Right lobe of liver (tissue), 6 donors: Measurements from ENCODE around the gene IGFBP4. TPM values are rescaled to one million over a fixed set of nuclear protein-coding genes. Genes with fewer than 3 reads are reported as not detected.
A peak's percentile ranks its signal among the peaks of the same experiment; 100 is the strongest.

Experiments
- ATAC-seq, 4 donors: fragments of 200-7000 bp; cut with Tn5 transposase; one replicate each; pipeline ENCODE4 v1.9.1; 2020; ENCODE audit warnings: mild to moderate bottlenecking in 4 of 4, moderate library complexity in 4 of 4
- DNase-seq, 3 donors: peaks; one replicate each; pipeline ENCODE4 v3.0.0-alpha.2; 2020
- H3K27ac ChIP-seq, 3 donors: fragments of 200-600 bp; one replicate each; pipeline ENCODE4 v1.8.0; 2022
- H3K27me3 ChIP-seq, 2 donors: fragments of 200-600 bp; one replicate each; pipeline ENCODE4 v1.8.0; 2022
- H3K36me3 ChIP-seq, 4 donors: fragments of 200-600 bp; sonication (generic) in 1 of 4; one replicate each; pipeline versions ENCODE4 v1.5.1 to v1.8.0; 2017 to 2022; ENCODE audit warnings: control low read depth in 1 of 4
- H3K4me1 ChIP-seq, 4 donors: fragments of 200-600 bp; sonication (generic) in 1 of 4; one replicate each; pipeline versions ENCODE4 v1.5.1 to v1.8.0; 2017 to 2022; ENCODE audit warnings: control low read depth in 1 of 4
- H3K4me3 ChIP-seq, 3 donors: fragments of 200-600 bp; one replicate each; pipeline ENCODE4 v1.8.0; 2022
- H3K9me3 ChIP-seq, 4 donors: fragments of 200-600 bp; sonication (generic) in 1 of 4; one replicate each; pipeline versions ENCODE4 v1.5.1 to v1.8.0; 2017 to 2022; ENCODE audit warnings: control low read depth in 1 of 4
- CTCF ChIP-seq, 4 donors: fragments of 200-600 bp in 3 of 4; fragments of 450-650 bp in 1 of 4; IDR thresholded peaks; one replicate each; pipeline versions ENCODE4 v1.5.1 to v1.8.0; 2016 to 2022; ENCODE audit warnings: antibody characterized with exemption in 4 of 4, mild to moderate bottlenecking in 2 of 4
- POLR2A ChIP-seq: fragments of 450-650 bp; IDR thresholded peaks from one replicate; pipeline ENCODE4 v1.6.1; 2017; ENCODE audit warnings: antibody characterized with exemption, mild to moderate bottlenecking
- WGBS: methylation state at CpG from one replicate; pipeline ENCODE4 v1.1.6; 2018; ENCODE audit warnings: low coverage, low lambda C conversion rate; ENCODE audit not compliant: insufficient coverage; ENCODE audit errors: missing lambda C conversion rate; 5-methylcytosine and 5-hydroxymethylcytosine counted together
- intact Hi-C, 2 donors: fragments of 100-400 bp; cut with DNase I; formaldehyde crosslinking; loops; one replicate each; pipeline versions ENCODE4 v1.11.2 to v1.14.1; 2022
- total RNA-seq, 6 experiments: library from RNA; depleted of rRNA in 2 of 6; stranded (reverse); fragments of >200 nt in 2 of 6; fragmentation: NEBNext Ultra II Directional in 3 of 6; extraction: Animal tissue kit (Norgen Biotek cat#: 25700) in 3 of 6; gene quantifications; one replicate each; pipeline versions ENCODE4 v1.1.0 to v1.2.4, GENCODE V29; 2016 to 2023
- donor health status: DM: no; HTN: yes; CAD: no.
- donor health status: DM: no; HTN: no; CAD: no.
- donor health status: DM: no; HTN: no; CAD: no.
- donor health status: DM: no; HTN: yes; CAD: no.
- donor health status: DM: no; HTN: yes; CAD: no.

The IGFBP4 gene
- total RNA-seq, 6 experiments from 2014 or later, result 382 to 716 (median 430) TPM

DNA sequence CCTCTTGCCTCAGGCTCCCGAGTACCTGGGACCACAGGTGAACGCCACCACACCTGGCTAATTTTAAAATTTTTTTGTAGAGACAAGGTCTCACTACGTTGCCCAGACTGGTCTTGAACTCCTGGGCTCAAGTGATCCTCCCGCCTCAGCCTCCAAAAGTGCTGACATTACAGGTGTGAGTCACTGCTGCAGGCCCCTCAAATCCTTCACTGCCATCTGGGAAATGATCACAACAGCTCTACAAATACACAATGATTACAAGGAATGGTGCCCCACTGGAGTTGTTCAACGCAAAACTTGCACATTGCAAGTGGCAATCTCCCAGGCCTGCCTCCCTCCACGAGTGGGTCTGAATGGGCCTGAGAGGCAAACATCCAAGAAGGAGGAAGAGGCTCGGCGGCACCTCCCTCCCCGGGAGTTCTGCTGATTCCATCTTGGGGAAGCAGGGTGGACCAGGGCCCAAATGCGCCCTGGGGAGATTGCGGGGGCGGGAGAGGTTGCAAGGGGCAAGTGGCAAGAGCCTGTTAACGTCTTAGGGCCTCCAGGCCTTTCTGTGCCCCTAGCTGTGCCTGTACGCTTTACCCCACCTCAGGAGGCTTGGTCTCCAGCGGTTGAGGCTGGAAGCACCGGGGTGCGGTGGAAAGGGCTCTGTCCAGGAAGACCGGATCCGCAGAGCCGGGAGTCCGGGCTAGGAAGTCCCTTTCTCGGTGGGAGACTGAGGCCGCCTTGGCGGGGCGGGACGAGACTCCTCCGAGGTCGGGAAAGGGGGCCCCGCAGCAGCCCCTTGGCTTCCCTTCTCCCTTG, 656 bp upstream of the IGFBP4 start:
- intact Hi-C loops, result loop anchor here in 1 of 2 donors (10.0 kb wide), 1 partner anchor 92 kb away; no protein-coding TSS in a partner anchor
- peak in 1 of 3 donors; percentile 61 for DNase-seq
- WGBS, result 49% methylated on average over 10 of the region's 29 CpGs
- H3K27me3 ChIP-seq, result no peaks in the 10 kb centered on the region
- TF ChIP-seq CTCF (IDR thresholded peaks at IDR 0.05), result peak in 1 of 4 donors; percentile 18
- TF ChIP-seq POLR2A, result no peak
- ATAC-seq, result peak in 3 of 4 donors; percentile 0 to 3 (median 2)
- no peaks in the 10 kb centered on the region for H3K36me3 ChIP-seq
- H3K9me3 ChIP-seq, result no peaks in the 10 kb centered on the region
- H3K4me1 ChIP-seq, result peaks cover 0 to 18% (median 3%) of the 10 kb centered on the region in 4 donors
- peak overlapping the region; percentile 92 to 98 (median 96) for H3K27ac ChIP-seq
- peak overlapping the region; percentile 88 to 94 (median 89) for H3K4me3 ChIP-seq

- no peaks in the 10 kb centered on the region for H3K27me3 ChIP-seq
- H3K4me1 ChIP-seq, result peaks cover 0 to 31% (median 4%) of the 10 kb centered on the region in 4 donors
- DNase-seq (peak in 1 of 3 donors; percentile 65), ATAC-seq (no peak)
- no peaks in the 10 kb centered on the region for H3K9me3 ChIP-seq
- WGBS, result 9% methylated on average over 7 of the region's 15 CpGs
- peak overlapping the region; percentile 88 to 94 (median 89) for H3K4me3 ChIP-seq
- intact Hi-C loops, result loop anchor here in 1 of 2 donors (10.0 kb wide), 1 partner anchor 91 kb away; no protein-coding TSS in a partner anchor
- H3K27ac ChIP-seq, result peak overlapping the region; percentile 92 to 98 (median 96)
- H3K36me3 ChIP-seq, result no peaks in the 10 kb centered on the region
- TF ChIP-seq POLR2A, result no peak
- TF ChIP-seq CTCF (IDR thresholded peaks at IDR 0.05), result peak in 2 of 4 donors; percentile 1 to 3
These were observed 994 bp downstream of the IGFBP4 start for GRCh38 chr17:40443988-40444899.

DNA sequence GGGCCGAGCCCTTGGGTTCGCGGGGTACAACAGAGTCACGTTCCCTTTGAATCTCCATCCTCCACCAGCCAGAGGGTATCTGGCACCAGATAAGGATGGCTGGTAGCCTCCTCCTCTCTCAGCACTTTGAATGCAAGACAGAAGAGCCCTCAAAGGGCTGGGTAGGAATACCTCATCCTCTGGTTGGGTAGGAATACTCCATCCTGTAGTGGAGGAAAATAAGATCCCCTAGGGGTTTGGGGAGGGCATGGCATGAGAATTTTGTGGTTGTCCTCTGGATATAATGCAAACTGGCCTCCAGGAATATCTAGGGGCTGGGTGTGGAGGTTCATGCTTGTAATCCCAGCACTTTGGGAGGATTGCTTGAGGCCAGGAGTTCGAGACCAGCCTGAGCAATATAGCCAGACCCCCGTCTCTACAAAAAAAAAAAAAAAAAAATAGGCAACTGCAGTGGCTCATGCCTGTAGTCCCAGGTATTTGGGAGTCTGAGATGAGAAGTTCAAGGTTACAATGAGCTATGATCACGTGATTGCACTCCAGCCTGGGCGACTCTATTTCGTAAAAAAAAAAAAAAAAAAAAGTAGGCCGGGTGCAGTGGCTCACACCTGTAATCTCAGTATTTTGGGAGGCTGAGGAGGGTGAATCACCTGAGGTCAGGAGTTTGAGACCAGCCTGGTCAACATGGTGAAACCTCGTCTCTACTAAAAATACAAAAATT, 2.7 kb downstream of the IGFBP4 start:
- peaks cover 0 to 48% (median 15%) of the 10 kb centered on the region in 4 donors for H3K4me1 ChIP-seq
- DNase-seq (no peak), ATAC-seq (no peak)
- peak overlapping the region; percentile 88 to 94 (median 89) for H3K4me3 ChIP-seq
- H3K36me3 ChIP-seq, result no peaks in the 10 kb centered on the region
- WGBS, result 21% methylated on average over 11 of the region's 11 CpGs
- peak in 2 of 4 donors; percentile 5 to 22 for TF ChIP-seq CTCF (IDR thresholded peaks at IDR 0.05)
- TF ChIP-seq POLR2A, result peak; percentile 41
- H3K9me3 ChIP-seq, result no peaks in the 10 kb centered on the region
- intact Hi-C loops, result loop anchor here (5.0 to 10.0 kb wide), 2 partner anchors 89 to 101 kb away; no protein-coding TSS in a partner anchor
- H3K27ac ChIP-seq, result peak overlapping the region; percentile 92 to 98 (median 96)
- H3K27me3 ChIP-seq, result no peaks in the 10 kb centered on the region
